HepG2 (cell line): ENCODE data around the gene FAIM2. TPM values are rescaled to one million over a fixed set of nuclear protein-coding genes. Genes with fewer than 3 reads are reported as not detected.
A peak's percentile ranks its signal among the peaks of the same experiment; 100 is the strongest.

Experiments used
- DNMT3B ChIP-seq: conservative IDR thresholded peaks from 2 replicates; pipeline ENCODE4 v1.6.1; 2016; ENCODE audit warnings: missing biosample characterization, control low read depth
- GPN1 ChIP-seq: sonication (generic); formaldehyde crosslinking; IDR thresholded peaks from 2 replicates; pipeline ENCODE4 v1.5.1; 2020; ENCODE audit warnings: missing genetic modification reagents, borderline replicate concordance
- HOXA5 ChIP-seq: sonication (generic); formaldehyde crosslinking; IDR thresholded peaks from 2 replicates; pipeline ENCODE4 v1.4.0; 2020; ENCODE audit warnings: missing genetic modification reagents
- HOXA9 ChIP-seq: sonication (generic); formaldehyde crosslinking; IDR thresholded peaks from 2 replicates; pipeline ENCODE4 v1.8.1; 2022; ENCODE audit warnings: missing genetic modification reagents, mild to moderate bottlenecking, moderate library complexity, borderline replicate concordance
- KDM2A ChIP-seq: sonication (generic); formaldehyde crosslinking; IDR thresholded peaks from 2 replicates; pipeline ENCODE4 v1.4.0; 2020; ENCODE audit warnings: low read depth, missing genetic modification reagents, borderline replicate concordance
- KDM3A ChIP-seq: IDR thresholded peaks from 2 replicates; pipeline ENCODE4 v1.6.1; 2018; ENCODE audit warnings: low read depth, missing compliant biosample characterization
- KLF9 ChIP-seq: IDR thresholded peaks from 2 replicates; pipeline ENCODE4 v1.6.1; 2016; ENCODE audit warnings: low read depth
- MXI1 ChIP-seq: IDR thresholded peaks from 3 replicates; pipeline ENCODE4 v1.6.1; 2012; ENCODE audit warnings: low read depth, low read length, inconsistent platforms, borderline replicate concordance
- MZF1 ChIP-seq: sonication (generic); formaldehyde crosslinking; IDR thresholded peaks from 2 replicates; pipeline ENCODE4 v1.8.1; 2023; ENCODE audit warnings: mild to moderate bottlenecking, missing genetic modification reagents, borderline replicate concordance
- NFKBIZ ChIP-seq: IDR thresholded peaks from 2 replicates; pipeline ENCODE4 v1.6.1; 2018; ENCODE audit warnings: missing genetic modification reagents, missing compliant biosample characterization
- SALL2 ChIP-seq: sonication (generic); formaldehyde crosslinking; IDR thresholded peaks from 2 replicates; pipeline ENCODE4 v1.8.1; 2023; ENCODE audit warnings: mild to moderate bottlenecking, missing genetic modification reagents, inconsistent platforms
- SMYD3 ChIP-seq: sonication (generic); formaldehyde crosslinking; IDR thresholded peaks from 2 replicates; pipeline ENCODE4 v1.8.1; 2023; ENCODE audit warnings: mild to moderate bottlenecking, missing genetic modification reagents
- YY1 ChIP-seq: IDR thresholded peaks from 2 replicates; pipeline ENCODE4 v1.6.1; 2011; ENCODE audit warnings: low read length, low read depth, moderate library complexity, mild to moderate bottlenecking; ENCODE audit not compliant: insufficient read depth, insufficient replicate concordance
- ZNF550 ChIP-seq: sonication (generic); formaldehyde crosslinking; IDR thresholded peaks from 2 replicates; pipeline ENCODE4 v1.4.0; 2020; ENCODE audit warnings: mild to moderate bottlenecking, missing genetic modification reagents, borderline replicate concordance
- ZNF574 ChIP-seq: sonication (generic); formaldehyde crosslinking; IDR thresholded peaks from 2 replicates; pipeline ENCODE4 v1.4.0; 2020; ENCODE audit warnings: missing genetic modification reagents
- ZNF577 ChIP-seq: sonication (generic); formaldehyde crosslinking; IDR thresholded peaks from 2 replicates; pipeline ENCODE4 v1.4.0; 2020; ENCODE audit warnings: mild to moderate bottlenecking, low read depth, missing genetic modification reagents, borderline replicate concordance
- ZNF629 ChIP-seq: sonication (generic); formaldehyde crosslinking; conservative IDR thresholded peaks from 2 replicates; pipeline ENCODE4 v1.5.0; 2020; ENCODE audit warnings: missing genetic modification reagents
- ZNF740 ChIP-seq: sonication (generic); formaldehyde crosslinking; IDR thresholded peaks from 2 replicates; pipeline ENCODE4 v1.4.0; 2020; ENCODE audit warnings: missing genetic modification reagents
- ZNF780A ChIP-seq: sonication (generic); formaldehyde crosslinking; IDR thresholded peaks from 2 replicates; pipeline ENCODE4 v1.8.0; 2022; ENCODE audit warnings: mild to moderate bottlenecking, missing genetic modification reagents, moderate library complexity
- ZSCAN31 ChIP-seq: sonication (generic); formaldehyde crosslinking; IDR thresholded peaks from 2 replicates; pipeline ENCODE4 v1.5.0; 2020; ENCODE audit warnings: low read depth, mild to moderate bottlenecking, missing genetic modification reagents
- polyA plus RNA-seq, 8 experiments: library from polyadenylated mRNA; depleted of rRNA in 3 of 8; stranded (reverse) in 7 of 8; unstranded in 1 of 8; fragments of >200 nt; fragmentation: Illumina TruSeq in 4 of 8; extraction: Trizol in 4 of 8; gene quantifications; 2 replicates each; pipeline versions ENCODE4 v1.2.1 to v1.2.3, GENCODE V29; 2011 to 2016; ENCODE audit warnings: low read depth in 4 of 8, missing spikeins in 1 of 8, mixed read lengths in 1 of 8; ENCODE audit not compliant: insufficient read depth in 1 of 8
- total RNA-seq, 5 experiments: library from RNA; depleted of rRNA; stranded (reverse); fragments of >200 nt; fragmentation: Illumina TruSeq; extraction: Trizol; gene quantifications; 2 replicates each; pipeline ENCODE4 v1.2.3, GENCODE V29; 2016; ENCODE audit warnings: low read depth in 1 of 5
- TF ChIP-seq, protein P1 (sequence below): sonication (generic); formaldehyde crosslinking; IDR thresholded peaks from 2 replicates; pipeline ENCODE4 v1.9.0; 2022; ENCODE audit warnings: missing genetic modification reagents, mild to moderate bottlenecking, borderline replicate concordance
- TF ChIP-seq, protein P2 (sequence below): sonication (generic); formaldehyde crosslinking; IDR thresholded peaks from 2 replicates; pipeline ENCODE4 v1.4.0; 2020; ENCODE audit warnings: mild to moderate bottlenecking, missing genetic modification reagents
- TF ChIP-seq, protein P3 (sequence below): sonication (generic); formaldehyde crosslinking; IDR thresholded peaks from 2 replicates; pipeline ENCODE4 v1.4.0; 2020; ENCODE audit warnings: missing genetic modification reagents, mild to moderate bottlenecking, borderline replicate concordance

The FAIM2 gene
- total and polyA plus RNA-seq, 2 of the 13 experiments (the other 11 are each of a cell fraction or from before 2014, with no cell fraction given): not detected

DNA sequence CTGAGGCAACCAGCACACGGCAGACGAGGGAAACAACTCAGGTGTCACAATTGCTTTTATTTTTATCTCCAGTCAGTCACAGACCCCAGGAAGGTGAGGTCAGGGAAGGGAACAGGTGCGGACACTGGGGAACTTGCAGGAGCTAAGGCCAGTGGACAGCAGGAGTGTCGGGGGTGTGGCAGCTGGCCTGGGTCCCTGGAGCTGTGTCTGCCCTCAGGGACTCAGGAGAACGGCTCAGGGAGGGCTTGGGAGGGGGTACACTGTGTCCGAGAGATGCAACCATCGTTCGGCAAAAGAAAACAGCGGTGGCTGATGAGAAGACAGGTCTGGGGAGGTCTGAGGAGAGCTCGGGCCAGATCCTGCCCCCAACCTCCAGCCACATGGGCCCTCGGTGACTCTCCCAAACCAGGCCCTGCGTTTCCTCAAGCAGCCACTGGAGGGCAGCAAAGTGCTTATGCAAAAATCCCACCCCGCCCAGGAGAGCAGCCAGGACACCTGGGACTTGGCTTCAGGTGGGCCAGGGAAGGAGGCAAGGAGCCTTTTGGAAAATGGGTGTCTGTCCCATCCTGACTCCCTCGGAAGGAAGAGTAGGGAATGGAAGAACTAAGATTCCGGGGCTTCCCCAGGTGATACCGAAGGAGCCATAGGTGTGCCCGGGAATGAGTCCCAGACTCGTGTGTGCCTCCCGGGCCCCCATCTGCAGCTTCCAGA lies 36.7 kb downstream of the FAIM2 start (continued):
- TF ChIP-seq ZSCAN31 (no peak), ZNF629 (CRISPR knock-in tag) (no peak), ZNF740 (CRISPR knock-in tag) (no peak), KLF9 (CRISPR knock-in tag) (no peak), HOXA9 (no peak), YY1 (peak; percentile 17), DNMT3B (CRISPR knock-in tag) (no peak), ZNF780A (CRISPR knock-in tag) (no peak), KDM2A (CRISPR knock-in tag) (peak; percentile 54; the same call in 1 of the 2 replicates), HOXA5 (CRISPR knock-in tag) (no peak), SALL2 (CRISPR knock-in tag) (no peak), GPN1 (CRISPR knock-in tag) (no peak), KDM3A (CRISPR knock-in tag) (no peak), ZNF574 (CRISPR knock-in tag) (no peak), ZNF577 (CRISPR knock-in tag) (no peak), ZNF550 (CRISPR knock-in tag) (no peak), NFKBIZ (no peak), SMYD3 (CRISPR knock-in tag) (no peak), MZF1 (no peak), MXI1 (0 out of 3 replicates have a peak, but pooled peaks have one; percentile 20)
- TF ChIP-seq, protein P1, sequence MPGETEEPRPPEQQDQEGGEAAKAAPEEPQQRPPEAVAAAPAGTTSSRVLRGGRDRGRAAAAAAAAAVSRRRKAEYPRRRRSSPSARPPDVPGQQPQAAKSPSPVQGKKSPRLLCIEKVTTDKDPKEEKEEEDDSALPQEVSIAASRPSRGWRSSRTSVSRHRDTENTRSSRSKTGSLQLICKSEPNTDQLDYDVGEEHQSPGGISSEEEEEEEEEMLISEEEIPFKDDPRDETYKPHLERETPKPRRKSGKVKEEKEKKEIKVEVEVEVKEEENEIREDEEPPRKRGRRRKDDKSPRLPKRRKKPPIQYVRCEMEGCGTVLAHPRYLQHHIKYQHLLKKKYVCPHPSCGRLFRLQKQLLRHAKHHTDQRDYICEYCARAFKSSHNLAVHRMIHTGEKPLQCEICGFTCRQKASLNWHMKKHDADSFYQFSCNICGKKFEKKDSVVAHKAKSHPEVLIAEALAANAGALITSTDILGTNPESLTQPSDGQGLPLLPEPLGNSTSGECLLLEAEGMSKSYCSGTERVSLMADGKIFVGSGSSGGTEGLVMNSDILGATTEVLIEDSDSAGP (CRISPR knock-in tag): peak; percentile 28; the same call in 1 of the 2 replicates
- TF ChIP-seq, protein P2, sequence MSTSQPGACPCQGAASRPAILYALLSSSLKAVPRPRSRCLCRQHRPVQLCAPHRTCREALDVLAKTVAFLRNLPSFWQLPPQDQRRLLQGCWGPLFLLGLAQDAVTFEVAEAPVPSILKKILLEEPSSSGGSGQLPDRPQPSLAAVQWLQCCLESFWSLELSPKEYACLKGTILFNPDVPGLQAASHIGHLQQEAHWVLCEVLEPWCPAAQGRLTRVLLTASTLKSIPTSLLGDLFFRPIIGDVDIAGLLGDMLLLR (CRISPR knock-in tag): no peak
- TF ChIP-seq, protein P3, sequence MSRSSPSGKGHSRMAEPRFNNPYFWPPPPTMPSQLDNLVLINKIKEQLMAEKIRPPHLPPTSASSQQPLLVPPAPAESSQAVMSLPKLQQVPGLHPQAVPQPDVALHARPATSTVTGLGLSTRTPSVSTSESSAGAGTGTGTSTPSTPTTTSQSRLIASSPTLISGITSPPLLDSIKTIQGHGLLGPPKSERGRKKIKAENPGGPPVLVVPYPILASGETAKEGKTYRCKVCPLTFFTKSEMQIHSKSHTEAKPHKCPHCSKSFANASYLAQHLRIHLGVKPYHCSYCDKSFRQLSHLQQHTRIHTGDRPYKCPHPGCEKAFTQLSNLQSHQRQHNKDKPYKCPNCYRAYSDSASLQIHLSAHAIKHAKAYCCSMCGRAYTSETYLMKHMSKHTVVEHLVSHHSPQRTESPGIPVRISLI: no peak
